Measurements from ENCODE around the gene FRG2. TPM values are rescaled to one million over a fixed set of nuclear protein-coding genes. Genes with fewer than 3 reads are reported as not detected.
"Not testable (repeated sequence)": the region's sequence is repeated elsewhere in the genome, so short reads cannot be mapped to it uniquely, and the experiment has no call there.

Gene FRG2
- total RNA-seq, 2 donors from 2014 or later = not detected

DNA sequence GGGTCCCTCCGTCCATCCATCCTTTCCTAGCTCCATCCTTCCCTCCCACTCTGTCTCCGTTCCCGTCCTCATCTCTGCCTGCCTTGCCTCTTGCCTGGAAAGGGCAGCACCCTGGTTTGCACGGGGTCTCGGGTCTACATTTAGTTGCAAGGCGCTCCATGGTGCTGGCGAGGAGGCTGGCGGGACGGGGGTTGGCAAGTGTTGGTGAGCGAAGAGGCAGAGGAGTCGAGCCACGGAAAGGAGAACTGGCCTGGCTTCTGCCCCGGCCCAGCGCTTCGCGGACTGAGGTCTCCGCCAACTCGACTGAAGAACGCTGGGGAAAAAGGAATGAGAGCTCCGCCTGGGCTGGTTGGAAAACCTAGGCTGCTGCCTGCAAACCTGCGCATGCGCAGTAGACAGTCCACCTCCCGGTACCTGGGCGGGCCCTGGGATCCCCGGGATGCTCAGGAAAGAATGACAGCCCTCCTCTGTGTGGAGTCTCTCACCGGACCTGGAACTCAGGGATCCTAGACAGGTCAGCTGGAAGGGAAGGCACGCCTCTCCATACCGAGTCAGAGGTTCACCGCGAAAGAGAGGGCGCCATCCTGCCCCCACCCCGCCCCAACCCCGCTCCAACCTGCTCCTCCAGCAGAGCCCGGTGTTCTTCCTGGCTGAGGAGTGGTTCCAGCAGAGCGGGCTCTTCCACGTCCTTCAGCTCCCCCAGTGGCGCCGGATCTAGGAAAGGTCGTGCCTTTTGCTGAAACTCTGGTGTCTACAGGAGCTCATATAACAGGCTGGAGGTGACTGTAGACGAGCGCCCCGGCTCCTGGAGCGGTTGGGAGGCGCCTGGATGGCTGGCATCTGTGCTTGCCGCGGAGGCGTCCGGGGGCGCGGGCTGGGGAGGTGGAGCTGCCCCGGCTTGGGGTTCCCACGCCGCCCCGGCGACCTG is 6.0 kb downstream of the FRG2 start:
- no peaks in the 10 kb centered on the region for H3K27me3 ChIP-seq (replicated peaks; ENCODE audit: insufficient read depth)
- TF ChIP-seq, protein P1, sequence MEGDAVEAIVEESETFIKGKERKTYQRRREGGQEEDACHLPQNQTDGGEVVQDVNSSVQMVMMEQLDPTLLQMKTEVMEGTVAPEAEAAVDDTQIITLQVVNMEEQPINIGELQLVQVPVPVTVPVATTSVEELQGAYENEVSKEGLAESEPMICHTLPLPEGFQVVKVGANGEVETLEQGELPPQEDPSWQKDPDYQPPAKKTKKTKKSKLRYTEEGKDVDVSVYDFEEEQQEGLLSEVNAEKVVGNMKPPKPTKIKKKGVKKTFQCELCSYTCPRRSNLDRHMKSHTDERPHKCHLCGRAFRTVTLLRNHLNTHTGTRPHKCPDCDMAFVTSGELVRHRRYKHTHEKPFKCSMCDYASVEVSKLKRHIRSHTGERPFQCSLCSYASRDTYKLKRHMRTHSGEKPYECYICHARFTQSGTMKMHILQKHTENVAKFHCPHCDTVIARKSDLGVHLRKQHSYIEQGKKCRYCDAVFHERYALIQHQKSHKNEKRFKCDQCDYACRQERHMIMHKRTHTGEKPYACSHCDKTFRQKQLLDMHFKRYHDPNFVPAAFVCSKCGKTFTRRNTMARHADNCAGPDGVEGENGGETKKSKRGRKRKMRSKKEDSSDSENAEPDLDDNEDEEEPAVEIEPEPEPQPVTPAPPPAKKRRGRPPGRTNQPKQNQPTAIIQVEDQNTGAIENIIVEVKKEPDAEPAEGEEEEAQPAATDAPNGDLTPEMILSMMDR (IDR thresholded peaks at IDR 0.05) = no peak
- H3K4me1 ChIP-seq (ENCODE audit: control insufficient read depth in 1 of 2, low read depth in 2 of 2) = peaks cover 7 to 45% of the 10 kb centered on the region in 2 donors
- no peak overlapping the region for H3K27ac ChIP-seq
- DNase-seq (ENCODE audit: low spot score) (no peak), ATAC-seq (ENCODE audit: insufficient number of reproducible peaks, low FRiP score, low read depth) (no peak)
- H3K9me3 ChIP-seq = no peaks in the 10 kb centered on the region
- peak overlapping the region; percentile 63 for H3K4me3 ChIP-seq
- H3K36me3 ChIP-seq = no peaks in the 10 kb centered on the region

- Histone ChIP-seq H3K4me1 (ENCODE audit: control insufficient read depth in 1 of 2, low read depth in 2 of 2) (peaks cover 7 to 49% of the 10 kb centered on the region in 2 donors), H3K4me3 (peak overlapping the region; percentile 63)
- H3K27me3 ChIP-seq (replicated peaks; ENCODE audit: insufficient read depth); ATAC-seq (ENCODE audit: insufficient number of reproducible peaks, low FRiP score, low read depth); H3K36me3 ChIP-seq; H3K9me3 ChIP-seq; DNase-seq (ENCODE audit: low spot score); H3K27ac ChIP-seq: not testable (repeated sequence)
Measured at GRCh38 chr4:190019859-190020463, 7.1 kb downstream of the FRG2 start.

DNA sequence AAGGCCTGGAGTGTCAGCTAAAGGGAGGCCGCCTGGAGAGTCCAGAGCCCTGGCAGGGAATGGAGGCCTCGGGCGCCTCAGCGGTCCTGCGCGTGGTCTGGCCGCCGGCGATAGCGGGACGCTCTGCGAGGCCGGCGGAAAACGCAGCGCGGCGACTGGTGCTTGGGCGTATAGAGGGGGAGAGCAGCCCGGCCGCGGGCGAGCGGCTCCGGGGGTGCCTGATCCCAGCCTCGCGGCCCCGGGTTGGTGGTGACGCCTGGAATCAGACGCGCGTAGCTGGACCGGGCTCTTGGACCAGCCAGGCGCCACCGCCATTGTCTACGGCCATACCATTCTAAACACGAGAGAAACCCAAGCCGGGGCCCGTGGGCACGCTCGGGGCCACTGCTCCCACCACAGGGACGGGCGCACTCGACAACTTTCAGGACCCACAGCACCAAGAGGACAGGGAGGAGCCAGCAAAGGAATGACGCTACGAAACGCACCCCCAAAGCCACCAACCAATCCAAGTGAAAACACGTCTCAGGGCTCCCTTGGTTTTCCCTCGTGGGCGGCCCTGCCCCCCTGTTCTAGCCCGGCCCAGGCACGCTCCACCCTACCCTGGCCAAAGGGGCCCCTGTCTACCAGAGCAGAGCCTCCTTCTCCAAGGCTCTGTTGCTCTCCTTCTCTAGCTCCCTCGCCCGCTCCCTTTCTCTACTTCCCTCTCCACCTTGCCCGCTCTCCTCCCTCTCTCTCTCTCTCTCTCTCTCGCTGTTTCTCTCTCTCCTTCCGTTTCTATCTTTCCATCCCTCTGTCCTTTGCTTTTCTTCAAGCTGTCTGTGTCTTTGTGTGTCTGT is 7.8 kb downstream of the FRG2 start:
- Histone ChIP-seq H3K27me3 (replicated peaks; ENCODE audit: insufficient read depth) (no peaks in the 10 kb centered on the region), H3K4me1 (ENCODE audit: control insufficient read depth in 1 of 2, low read depth in 2 of 2) (peaks cover 7 to 49% of the 10 kb centered on the region in 2 donors), H3K4me3 (peak overlapping the region; percentile 35), H3K9me3 (no peaks in the 10 kb centered on the region), H3K36me3 (no peaks in the 10 kb centered on the region), H3K27ac (no peak overlapping the region)
- DNase-seq (ENCODE audit: low spot score) (no peak), ATAC-seq (ENCODE audit: insufficient number of reproducible peaks, low FRiP score, low read depth) (no peak)
- TF ChIP-seq, protein P1 (IDR thresholded peaks at IDR 0.05) = no peak

DNA sequence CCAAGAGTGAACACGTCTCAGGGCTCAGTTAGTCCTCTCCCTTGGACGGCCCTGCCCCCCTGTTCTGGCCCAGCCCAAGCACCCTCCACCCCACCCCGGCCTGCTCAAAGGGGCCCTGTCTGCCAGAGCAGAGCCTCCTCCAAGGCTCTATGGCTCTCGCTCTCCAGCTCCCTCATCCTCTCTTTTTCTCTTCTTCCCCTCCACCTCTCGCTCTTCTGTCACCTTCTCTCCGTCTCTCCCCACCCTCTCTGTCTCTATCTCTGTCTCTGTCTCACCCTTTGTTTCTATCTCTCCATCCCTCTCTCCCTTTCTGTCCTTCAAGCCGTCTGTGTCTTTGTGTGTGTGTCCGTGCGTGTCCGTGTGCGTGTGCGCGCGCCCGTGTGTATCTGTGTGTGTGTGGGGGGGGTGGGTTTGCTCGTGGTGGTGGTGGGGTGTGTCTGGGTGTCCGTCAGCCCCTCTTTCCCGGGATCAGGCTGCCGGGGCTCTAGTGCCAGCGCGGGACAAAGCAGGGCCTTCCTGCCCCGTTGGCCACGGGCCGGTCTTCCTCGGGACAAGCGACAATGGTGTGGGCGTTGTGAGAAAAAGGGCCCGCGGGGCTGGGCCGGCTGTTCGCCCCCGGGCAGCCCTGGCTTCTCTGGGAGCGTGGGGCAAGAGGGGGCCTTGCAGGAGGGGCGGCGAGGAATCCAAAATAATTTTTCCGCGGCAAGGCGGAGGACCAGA is 8.7 kb downstream of the FRG2 start:
- ATAC-seq (ENCODE audit: insufficient number of reproducible peaks, low FRiP score, low read depth) (no peak), DNase-seq (ENCODE audit: low spot score) (no peak)
- Histone ChIP-seq H3K36me3 (no peaks in the 10 kb centered on the region), H3K4me3 (no peak overlapping the region), H3K27me3 (replicated peaks; ENCODE audit: insufficient read depth) (no peaks in the 10 kb centered on the region), H3K9me3 (no peaks in the 10 kb centered on the region), H3K4me1 (ENCODE audit: control insufficient read depth in 1 of 2, low read depth in 2 of 2) (peaks cover 7 to 49% of the 10 kb centered on the region in 2 donors), H3K27ac (no peak overlapping the region)
- TF ChIP-seq, protein P1 (IDR thresholded peaks at IDR 0.05) = no peak
